GM20431 (cell line): ENCODE measurements around the gene DDX39A.
"Not testable (repeated sequence)": the region's sequence is repeated elsewhere in the genome, so short reads cannot be mapped to it uniquely, and the experiment has no call there.

ENCODE experiments used
- in situ Hi-C: fragments of 300-500 bp; cut with MseI, MboI; formaldehyde crosslinking; loops from one replicate; pipeline ENCODE4 v1.15.0; 2020; ENCODE audit warnings: low sequenced_read_pairs; ENCODE audit not compliant: unreplicated experiment

Gene DDX39A

DNA sequence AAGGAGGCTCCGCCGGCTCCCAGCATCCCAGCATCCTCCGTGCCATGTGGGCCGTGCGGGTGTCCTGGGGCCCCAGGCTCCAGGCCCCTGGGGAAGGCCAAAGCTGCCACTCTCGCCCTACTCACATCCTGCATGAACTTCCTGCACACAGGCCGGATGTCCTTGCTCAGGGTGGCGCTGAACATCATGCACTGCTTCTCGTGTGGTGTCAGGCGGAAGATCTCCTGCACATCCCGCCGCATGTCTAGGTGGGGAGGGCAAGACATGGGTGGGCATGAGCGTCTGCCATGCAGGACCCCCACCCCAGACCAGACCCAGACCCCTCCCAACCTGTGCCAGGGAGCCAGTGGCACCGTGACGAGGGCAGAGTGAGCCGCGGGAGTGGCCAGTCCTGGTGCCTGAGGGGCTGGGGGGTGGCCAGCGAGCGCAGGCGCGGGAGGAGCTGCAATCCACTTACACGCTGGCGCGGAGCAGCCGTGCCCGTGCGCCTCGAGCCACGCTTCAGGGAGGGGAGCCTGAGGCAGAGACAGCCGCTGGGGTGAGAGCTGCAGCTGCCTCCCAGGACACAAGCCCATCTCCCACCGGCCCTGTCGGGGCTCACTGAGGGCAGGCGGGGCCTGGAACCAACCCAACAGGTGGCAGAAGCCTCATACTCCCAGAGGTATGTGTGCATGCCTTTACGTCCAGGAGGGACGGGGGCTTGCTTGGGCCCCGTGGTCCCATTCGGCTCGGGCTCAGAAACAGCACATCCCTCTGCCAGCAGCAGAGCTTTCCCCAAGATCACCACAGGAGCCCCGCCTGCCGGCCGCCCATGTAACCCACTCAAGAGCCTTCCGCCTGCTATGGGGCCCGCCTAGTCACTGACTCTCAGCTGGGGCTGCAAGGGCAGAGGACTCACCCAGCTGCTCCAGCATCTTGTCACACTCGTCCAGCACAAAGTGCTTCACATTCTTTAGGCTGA lies 8.8 kb downstream of the DDX39A start:
- in situ Hi-C loops, result no loop called here

DNA sequence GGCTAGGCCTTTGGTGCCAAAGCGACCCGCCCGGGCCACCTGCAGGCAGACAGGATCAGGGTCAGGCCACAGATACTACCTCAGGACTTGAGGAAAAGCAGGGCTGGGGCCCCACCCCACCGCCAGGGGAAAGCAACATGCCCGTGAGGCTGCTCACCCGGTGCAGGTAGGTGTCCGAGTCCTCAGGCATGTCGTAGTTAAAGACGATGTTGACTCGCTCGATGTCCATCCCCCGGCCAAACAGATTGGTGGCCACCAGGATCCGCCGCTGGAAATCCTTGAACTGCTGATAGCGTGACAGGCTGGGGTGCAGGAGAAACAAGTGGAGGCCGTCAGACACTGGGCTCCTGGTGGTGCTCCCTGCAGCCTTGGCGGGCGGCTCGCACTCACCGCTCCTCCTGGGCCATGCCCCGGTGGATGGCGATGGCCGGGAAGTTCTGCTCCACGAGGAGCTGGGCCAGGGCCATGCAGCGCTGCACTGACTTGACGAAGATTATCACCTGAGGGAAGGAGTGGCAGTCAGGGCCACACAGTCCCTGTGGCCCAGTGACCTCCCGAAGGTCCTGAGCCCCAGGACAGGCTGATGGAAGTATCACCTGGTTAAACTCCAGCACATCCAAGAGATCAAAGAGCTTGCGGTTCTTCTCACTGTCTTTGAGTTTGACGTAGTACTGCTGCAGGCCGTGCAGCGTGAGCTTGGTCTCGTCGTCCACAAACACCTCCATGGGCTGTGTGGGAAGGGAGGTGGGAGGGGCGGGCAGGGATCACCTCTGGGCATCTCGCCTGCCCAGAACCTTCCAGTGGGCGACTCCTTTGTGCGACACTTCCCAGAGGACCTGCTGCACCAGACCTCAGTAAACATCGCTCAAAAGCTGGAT lies 9.8 kb downstream of the DDX39A start:
- in situ Hi-C loops, result no loop called here

DNA sequence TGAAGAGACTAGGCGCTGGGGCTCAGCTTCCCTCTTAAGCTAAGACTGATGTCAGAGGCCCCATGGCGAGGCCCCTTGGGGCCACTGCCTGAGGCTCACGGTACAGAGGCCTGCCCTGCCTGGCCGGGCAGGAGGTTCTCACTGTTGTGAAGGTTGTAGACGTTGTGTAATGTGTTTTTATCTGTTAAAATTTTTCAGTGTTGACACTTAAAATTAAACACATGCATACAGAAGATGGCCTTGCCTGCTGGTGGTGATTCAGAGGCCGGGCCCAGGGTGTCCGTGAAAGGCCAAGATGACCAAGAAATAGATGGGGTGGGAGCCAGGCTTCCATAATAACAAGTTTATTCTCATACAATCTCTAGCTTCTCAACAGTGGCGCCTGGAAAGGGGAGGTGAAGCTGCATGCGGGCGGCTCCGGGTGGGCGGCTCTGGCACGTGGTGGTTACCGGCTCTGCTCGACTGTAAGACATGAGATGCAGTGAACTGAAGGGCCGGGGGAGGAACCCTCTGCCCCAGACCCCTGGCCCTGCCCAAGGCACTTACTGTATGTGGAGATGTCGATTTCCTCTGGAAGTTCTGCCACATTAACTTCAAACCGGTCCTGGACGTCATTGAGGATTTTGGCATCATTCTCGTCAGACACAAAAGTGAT lies 10.5 kb downstream of the DDX39A start:
- in situ Hi-C loops, result no loop called here

DNA sequence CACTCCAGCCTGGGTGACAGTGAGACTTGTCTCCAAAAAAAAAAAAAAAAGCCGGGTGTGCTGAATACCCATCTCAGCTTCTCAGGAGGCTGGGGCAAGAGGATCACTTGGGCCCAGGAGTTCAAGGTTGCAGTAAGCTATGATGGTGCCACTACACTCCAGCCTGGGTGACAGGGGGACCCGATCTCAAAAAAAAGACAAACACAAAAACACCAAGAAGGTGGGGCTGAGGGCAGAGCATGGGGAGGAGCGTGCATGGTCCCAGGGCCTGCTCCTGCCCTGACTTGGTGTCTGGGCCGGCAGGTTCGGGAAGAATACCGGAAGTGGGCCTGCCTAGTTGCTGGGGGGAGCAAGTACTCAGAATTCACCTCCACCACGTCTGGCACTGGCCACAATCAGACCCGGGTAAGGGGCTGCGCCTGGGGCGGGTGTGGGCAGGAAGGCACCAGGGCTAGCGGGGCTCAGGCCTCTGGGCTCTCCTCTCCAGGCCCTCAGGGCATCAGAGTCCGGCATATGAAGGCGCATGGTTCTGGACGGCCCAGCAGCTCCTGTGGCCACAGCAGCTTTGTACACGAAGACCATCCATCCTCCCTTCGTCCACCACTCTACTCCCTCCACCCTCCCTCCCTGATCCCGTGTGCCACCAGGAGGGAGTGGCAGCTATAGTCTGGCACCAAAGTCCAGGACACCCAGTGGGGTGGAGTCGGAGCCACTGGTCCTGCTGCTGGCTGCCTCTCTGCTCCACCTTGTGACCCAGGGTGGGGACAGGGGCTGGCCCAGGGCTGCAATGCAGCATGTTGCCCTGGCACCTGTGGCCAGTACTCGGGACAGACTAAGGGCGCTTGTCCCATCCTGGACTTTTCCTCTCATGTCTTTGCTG lies 11.3 kb downstream of the DDX39A start:
- in situ Hi-C loops, result no loop called here

DNA sequence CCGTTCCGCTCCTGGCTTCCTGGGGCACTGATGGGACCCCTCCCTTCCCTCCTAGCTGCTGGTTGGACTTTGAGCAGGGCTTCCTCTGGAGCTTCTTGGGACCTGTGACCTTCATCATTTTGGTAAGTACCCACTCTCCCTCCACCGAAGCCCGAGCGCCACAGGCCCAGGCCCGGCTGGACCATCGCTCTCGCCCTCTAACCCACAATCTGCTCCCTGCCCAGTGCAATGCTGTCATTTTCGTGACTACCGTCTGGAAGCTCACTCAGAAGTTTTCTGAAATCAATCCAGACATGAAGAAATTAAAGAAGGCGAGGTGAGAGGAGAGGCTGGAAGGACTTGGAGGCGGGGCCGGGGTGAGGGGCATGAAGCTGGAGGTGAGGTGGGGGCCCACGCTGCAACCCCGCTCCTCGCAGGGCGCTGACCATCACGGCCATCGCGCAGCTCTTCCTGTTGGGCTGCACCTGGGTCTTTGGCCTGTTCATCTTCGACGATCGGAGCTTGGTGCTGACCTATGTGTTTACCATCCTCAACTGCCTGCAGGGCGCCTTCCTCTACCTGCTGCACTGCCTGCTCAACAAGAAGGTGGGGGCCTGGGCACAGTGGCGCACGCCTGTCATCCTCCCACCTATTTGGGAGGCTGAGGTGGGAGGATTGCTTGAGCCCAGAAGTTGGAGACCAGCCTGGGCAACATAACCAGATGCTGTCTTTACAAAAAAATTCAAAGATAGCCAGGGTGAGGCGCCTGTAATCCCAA lies 12.3 kb downstream of the DDX39A start:
- in situ Hi-C loops, result no loop called here

DNA sequence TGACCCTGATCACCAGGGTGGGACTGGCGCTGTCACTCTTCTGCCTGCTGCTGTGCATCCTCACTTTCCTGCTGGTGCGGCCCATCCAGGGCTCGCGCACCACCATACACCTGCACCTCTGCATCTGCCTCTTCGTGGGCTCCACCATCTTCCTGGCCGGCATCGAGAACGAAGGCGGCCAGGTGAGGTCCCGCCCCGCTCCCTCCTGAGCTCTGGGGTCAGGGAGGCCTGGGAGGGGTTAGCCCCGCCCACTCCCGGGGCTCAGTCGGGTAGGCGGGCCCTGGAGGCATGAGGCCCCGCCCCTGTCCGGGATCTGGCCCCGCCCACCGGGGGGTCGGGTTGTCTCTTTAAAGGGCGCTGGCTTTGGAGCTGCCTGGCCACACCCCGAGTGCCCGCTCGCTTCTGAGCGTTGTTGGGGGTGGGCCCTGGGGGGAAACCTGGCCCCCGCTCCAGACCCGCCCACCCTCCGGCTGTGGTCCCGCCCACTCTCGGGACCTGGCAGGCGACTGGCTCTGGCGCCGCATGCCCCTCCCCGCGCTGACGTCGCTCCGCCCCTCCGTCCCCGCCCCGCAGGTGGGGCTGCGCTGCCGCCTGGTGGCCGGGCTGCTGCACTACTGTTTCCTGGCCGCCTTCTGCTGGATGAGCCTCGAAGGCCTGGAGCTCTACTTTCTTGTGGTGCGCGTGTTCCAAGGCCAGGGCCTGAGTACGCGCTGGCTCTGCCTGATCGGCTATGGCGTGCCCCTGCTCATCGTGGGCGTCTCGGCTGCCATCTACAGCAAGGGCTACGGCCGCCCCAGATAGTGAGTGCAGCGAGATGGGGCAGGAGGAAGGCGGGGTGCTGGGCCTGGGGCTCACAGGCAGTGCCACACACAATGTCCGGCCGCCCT lies 13.1 kb downstream of the DDX39A start:
- in situ Hi-C loops, result no loop called here

DNA sequence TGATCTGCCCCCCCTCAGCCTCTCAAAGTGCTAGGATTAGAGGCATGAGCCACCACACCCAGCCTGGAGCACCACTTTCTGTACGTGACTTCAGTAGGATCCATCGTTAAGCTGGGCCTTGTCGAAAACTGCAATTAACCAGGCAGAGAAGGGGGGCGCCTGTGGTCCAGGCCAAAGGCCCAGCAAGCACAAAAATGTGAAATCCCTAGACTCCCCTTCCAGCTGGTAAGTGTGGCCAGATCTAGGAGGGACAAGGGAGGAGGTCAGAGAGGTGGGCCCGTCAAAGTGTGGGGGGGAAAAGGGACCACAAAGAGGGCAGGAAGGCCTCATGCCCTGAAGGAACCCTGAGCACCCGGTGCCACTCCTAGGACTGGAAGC lies 13.8 kb downstream of the DDX39A start:
- in situ Hi-C loops, result no loop called here

DNA sequence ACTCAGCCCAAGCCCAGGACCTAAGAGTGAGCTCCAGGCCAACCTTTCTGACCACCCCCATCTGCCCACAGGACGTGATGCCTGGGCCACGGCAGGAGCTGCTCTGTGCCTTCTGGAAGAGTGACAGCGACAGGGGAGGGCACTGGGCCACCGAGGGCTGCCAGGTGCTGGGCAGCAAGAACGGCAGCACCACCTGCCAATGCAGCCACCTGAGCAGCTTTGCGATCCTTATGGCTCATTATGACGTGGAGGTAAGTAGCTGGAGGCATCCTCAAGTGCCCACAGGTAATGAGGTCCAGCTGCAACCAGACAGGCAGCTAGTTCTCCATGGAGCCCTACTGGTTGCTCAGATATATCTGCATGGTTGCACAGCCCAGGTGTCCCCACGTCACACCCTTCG lies 14.8 kb downstream of the DDX39A start:
- in situ Hi-C loops, result no loop called here

DNA sequence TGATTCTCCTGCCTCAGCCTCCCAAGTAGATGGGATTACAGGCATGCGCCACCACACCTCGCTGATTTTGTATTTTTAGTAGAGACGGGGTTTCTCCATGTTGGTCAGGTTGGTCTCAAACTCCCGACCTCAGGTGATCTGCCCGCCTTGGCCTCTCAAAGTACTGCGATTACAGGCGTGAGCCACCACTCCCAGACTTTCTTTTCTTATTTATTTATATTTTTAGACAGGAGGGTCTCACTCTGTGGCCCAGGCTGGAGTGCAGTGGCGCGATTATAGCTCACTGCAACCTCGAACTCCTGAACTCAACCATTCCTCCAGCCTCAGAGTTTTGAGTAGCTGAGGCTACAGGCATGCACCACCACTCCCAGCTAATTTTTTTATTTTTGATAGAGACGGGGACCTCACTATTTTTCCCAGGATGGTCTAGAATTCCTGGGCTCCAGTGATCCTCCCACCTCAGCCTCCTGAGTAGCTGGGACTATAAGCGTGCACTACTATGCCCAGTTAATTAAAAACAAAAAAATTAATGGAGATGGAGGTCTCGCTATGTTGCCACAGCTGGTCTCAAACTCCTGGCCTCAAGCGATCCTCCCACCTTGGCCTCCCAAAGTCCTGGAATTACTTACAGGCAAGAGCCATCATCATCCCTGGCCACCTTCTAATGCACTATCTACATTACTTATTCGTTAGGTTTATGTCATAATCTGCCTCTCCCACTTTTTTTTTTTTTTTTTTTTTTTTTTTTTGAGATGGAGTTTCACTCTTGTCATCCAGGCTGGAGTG lies 15.8 kb downstream of the DDX39A start:
- in situ Hi-C loops, result not testable (repeated sequence)

DNA sequence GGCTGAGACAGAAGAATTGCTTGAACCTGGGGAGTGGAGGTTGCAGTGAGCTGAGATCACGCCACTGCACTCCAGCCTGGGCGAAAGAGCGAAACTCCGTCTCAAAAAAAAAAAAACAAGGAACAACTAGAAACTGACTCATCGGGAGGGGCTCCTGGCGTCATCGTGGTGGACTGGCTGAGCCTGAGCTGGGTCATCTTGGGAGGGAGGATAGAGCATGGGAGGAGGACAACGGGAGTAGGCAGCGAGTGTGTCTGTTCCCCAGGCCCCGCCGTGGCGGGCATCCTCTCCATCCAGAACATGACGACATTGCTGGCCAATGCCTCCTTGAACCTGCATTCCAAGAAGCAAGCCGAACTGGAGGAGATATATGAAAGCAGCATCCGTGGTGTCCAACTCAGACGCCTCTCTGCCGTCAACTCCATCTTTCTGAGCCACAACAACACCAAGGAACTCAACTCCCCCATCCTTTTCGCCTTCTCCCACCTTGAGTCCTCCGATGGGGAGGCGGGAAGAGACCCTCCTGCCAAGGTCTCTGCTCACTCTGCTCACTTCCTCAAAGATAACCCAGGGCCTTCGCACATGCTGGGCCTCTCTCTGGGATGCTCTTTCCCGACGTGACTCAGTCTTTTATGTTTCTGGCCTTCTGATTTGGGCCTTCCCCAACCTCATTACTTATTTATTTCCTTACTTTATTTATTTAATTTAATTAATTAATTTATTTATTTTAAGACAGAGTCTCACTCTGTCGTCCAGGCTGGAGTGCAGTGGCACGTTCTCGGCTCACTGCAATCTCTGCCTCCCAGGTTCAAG lies 16.6 kb downstream of the DDX39A start:
- in situ Hi-C loops, result no loop called here

DNA sequence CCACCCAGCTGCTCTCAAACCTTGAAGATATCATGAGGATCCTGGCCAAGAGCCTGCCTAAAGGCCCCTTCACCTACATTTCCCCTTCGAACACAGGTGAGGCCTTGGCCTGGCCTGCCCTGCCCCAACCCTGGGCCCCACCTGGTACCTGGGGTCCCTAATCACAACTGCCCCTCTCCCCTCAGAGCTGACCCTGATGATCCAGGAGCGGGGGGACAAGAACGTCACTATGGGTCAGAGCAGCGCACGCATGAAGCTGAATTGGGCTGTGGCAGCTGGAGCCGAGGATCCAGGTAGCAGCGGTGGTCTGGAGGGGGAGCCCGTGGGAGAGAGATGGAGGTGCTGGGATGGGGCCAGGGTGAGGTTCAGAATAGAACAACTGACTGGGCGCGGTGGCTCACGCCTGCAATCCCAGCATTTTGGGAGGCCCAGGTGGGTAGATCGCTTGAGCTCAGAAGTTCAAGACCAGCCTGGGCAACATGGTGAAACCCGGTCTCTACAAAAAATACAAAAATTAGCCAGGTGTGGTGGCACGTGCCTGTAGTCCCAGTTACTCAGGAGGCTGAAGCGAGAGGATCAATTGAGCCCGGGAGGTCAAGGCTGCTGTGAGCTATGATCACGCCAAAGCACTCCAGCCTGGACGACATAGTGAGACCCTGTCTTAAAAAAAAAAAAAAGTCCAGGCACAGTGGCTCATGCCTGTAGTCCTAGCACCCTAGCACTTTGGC lies 17.5 kb downstream of the DDX39A start:
- in situ Hi-C loops, result no loop called here

DNA sequence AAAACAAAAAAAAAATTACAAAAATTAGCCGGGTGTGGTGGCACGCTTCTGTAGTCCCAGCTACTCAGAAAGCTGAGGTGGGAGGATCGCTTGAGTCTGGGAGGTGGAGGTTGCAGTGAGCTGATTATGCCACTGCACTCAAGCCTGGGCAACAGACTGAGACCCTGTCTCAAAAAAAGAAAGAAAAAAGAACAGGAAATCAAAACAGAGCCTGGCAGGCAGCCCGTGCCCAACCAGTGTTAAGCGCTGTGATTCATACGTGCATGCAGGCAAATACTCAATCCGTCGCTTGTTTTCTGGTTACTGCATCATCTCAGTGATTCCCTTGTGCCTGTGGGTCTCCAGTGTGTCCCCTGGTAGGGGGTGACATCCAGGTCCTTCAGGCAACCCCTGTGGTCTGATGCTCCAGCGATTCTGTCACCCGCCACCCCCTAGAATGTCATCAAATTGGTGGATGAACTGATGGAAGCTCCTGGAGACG lies 18.1 kb downstream of the DDX39A start:
- in situ Hi-C loops, result no loop called here

DNA sequence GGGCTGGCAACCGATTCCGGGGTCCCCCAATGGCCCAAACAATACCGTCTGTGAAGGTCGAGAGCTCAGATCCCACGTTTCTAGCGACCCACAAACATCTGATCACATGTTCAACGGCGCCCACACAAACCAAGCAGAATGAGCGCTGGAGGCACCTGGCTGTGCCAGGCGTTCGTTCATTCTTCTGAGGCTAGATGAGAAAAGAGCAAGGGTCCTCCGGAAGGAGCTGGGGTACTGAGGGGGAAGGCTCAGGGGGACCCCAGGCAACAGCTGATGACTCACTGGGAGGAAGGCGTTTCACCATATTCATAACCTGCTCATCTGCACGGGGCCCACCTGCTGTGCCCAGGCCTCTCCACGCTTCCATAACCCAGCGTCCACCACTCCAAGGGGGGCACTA lies 22.0 kb downstream of the DDX39A start:
- in situ Hi-C loops, result not testable (repeated sequence)

DNA sequence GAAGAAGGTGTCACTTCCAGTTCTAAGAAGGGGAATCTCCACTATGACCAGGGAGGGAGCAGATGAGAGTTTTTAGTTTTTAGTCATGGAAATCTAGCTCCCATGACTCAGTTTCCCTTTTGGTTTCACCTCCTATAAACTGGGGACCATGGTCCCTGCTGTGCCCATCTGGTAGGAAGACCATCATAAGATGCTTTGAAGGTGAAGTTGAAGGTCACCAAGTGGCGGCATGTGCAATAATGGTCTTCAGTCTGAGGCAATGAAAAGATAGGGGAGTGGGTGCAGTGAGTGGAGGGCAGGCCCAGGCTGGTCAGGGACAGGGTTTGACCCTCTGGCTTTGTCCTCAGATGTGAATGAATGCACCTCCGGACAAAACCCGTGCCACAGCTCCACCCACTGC lies 22.4 kb downstream of the DDX39A start:
- in situ Hi-C loops, result not testable (repeated sequence)

DNA sequence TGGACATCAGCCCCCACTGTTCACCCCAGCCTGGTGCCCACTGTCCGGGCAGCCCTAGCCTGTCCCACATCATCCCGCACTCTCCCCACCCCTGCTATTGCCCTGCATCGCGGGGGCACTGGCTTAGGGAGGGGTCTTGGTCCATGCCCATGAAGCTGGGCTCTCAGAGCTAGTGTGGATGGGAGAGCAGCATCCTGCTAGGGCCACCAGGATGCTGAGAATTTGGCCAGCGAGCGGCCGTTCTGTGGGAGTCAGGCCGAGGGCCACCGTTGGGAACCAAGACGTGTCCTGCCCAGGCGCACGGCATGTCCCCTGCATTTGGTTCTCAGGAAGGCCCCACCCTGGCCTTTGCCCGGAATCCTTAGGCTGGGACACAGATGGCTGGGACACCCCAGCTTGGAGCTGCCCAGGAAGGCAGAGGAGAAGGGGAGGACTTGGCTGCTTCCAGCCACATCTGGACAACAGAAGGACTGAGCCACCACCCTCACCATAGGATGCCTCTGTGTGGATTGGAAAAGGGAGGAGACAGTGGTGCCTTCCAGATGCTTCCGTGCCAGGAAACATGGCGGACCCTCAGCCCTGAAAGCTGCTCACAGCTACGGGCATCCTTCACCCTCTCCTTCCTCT lies 23.3 kb downstream of the DDX39A start:
- in situ Hi-C loops, result no loop called here
